ENCODE measurements around the gene NUMB. TPM values are rescaled to one million over a fixed set of nuclear protein-coding genes. Genes with fewer than 3 reads are reported as not detected.

Gene NUMB
- total and polyA plus RNA-seq, 2 of the 4 experiments (the other 2 are of a cell fraction) = 45.9 to 114 TPM

DNA sequence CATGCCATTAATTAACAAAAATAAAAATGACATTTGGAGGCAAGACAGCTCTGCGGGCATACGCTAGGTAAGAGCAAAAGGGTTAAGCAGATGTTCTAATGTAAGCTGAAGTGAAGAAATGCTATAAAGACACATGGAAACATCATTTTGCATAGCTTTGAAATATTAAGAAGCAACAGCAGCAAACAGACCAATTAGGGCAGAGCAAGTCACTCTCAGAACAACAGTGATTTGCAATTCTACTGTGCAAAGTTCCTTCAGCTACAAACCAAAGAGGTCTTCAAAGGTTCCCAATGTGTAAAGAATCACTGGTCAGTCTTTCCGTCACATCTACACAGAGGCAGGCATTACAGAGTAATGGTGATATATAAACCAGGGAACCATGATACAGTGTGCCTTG, 152.8 kb downstream of the NUMB start:
- peaks cover 4% of the 10 kb centered on the region; the same call in 1 of the 2 replicates for H3K9me1 ChIP-seq (ENCODE audit: insufficient read depth, low read length)
- no peak overlapping the region for H2BK15ac ChIP-seq (ENCODE audit: low read depth, low read length)
- no peaks in the 10 kb centered on the region for H3K27me3 ChIP-seq (ENCODE audit: control insufficient read depth, insufficient read depth, low read length)
- CTCF ChIA-PET = interaction anchor here (0.9 to 1.5 kb wide), 2 partner anchors 9 to 10 kb away, joined by 3 to 5 read pairs; no protein-coding TSS in a partner anchor
- H2AK5ac ChIP-seq (ENCODE audit: low read depth, low read length) = no peak overlapping the region
- dilution Hi-C loops (cut with HindIII; ENCODE audit: low sequenced_read_pairs, unreplicated experiment) (no loop called here), intact Hi-C loops (cut with micrococcal nuclease) (no loop called here), in situ Hi-C loops (cut with MboI; ENCODE audit: low sequenced_read_pairs) (no loop called here)
- H3K56ac ChIP-seq (ENCODE audit: extremely low read depth, insufficient read depth, low read length) = no peak overlapping the region
- no peaks in the 10 kb centered on the region for H3K9me3 ChIP-seq (ENCODE audit: control insufficient read depth, insufficient read depth, low read length)
- no peak overlapping the region; the same call in 1 of the 2 replicates for H3K23ac ChIP-seq (ENCODE audit: low read depth, low read length)
- no peak overlapping the region for H2AK9ac ChIP-seq (replicated peaks; ENCODE audit: low read depth, low read length, poor library complexity)
- H4K5ac ChIP-seq (ENCODE audit: low read depth, low read length) = no peak overlapping the region
- no peak overlapping the region for H3K4ac ChIP-seq (ENCODE audit: low read depth, low read length)
- POLR2A ChIA-PET (ENCODE audit: unreplicated experiment) = interaction anchor here (0.6 kb wide), 1 partner anchor 12 kb away, joined by 4 read pairs; no protein-coding TSS in a partner anchor
- no peak overlapping the region for H4K8ac ChIP-seq (ENCODE audit: low read depth in 2 of 2, low read length in 2 of 2)
- no peak overlapping the region for H3K9ac ChIP-seq (ENCODE audit: low read depth, low read length)
- no peak overlapping the region for H3K4me2 ChIP-seq (ENCODE audit: low read depth, low read length)
- no peak overlapping the region for H3K4me3 ChIP-seq (ENCODE audit: insufficient read depth, low read depth, low read length)
- ATAC-seq (ENCODE audit: low read depth) = no peak
- no peak overlapping the region for H2AFZ ChIP-seq (replicated peaks; ENCODE audit: low read length, poor library complexity)
- H3K4me1 ChIP-seq (ENCODE audit: control insufficient read depth, insufficient read depth, low read length) = 0 out of 2 replicates have a peak, but pooled peaks cover 1% of the 10 kb centered on the region
- H3K27ac ChIP-seq (ENCODE audit: insufficient read depth, low read length) = no peak overlapping the region
- no peak overlapping the region for H2BK120ac ChIP-seq (ENCODE audit: low read depth, low read length)
- peaks cover 4% of the 10 kb centered on the region; the same call in 1 of the 2 replicates for H4K20me1 ChIP-seq (ENCODE audit: insufficient read depth, low read length)
- H3K14ac ChIP-seq (replicated peaks; ENCODE audit: low read depth, low read length) = no peak overlapping the region
- H3K18ac ChIP-seq (ENCODE audit: low read depth, low read length) = no peak overlapping the region
- H2BK5ac ChIP-seq (ENCODE audit: low read depth, low read length, poor library complexity, severe bottlenecking) = no peak overlapping the region
- H3K36me3 ChIP-seq (ENCODE audit: control insufficient read depth, insufficient read depth, low read length) = no peaks in the 10 kb centered on the region; the same call in 1 of the 2 replicates
- TF ChIP-seq NFE2L2 (IDR thresholded peaks at IDR 0.05; ENCODE audit: low read depth, low read length) (no peak), CHD1 (IDR thresholded peaks at IDR 0.05; ENCODE audit: low read depth, low read length) (no peak), RCOR1 (IDR thresholded peaks at IDR 0.05; ENCODE audit: insufficient replicate concordance, low read length) (no peak), MAFK (IDR thresholded peaks at IDR 0.05; ENCODE audit: low read depth, low read length) (no peak), MXI1 (IDR thresholded peaks at IDR 0.05; ENCODE audit: borderline replicate concordance, low read depth, low read length) (no peak), BHLHE40 (IDR thresholded peaks at IDR 0.05; ENCODE audit: low read depth, low read length) (no peak), POLR2A (IDR thresholded peaks at IDR 0.05; ENCODE audit: low read depth, low read length) (no peak), RAD21 (IDR thresholded peaks at IDR 0.05; ENCODE audit: low read length) (no peak), RFX5 (IDR thresholded peaks at IDR 0.05; ENCODE audit: low read depth, low read length) (no peak), FOS (IDR thresholded peaks at IDR 0.05; ENCODE audit: low read depth, low read length) (no peak)
- TF ChIP-seq, protein P1, sequence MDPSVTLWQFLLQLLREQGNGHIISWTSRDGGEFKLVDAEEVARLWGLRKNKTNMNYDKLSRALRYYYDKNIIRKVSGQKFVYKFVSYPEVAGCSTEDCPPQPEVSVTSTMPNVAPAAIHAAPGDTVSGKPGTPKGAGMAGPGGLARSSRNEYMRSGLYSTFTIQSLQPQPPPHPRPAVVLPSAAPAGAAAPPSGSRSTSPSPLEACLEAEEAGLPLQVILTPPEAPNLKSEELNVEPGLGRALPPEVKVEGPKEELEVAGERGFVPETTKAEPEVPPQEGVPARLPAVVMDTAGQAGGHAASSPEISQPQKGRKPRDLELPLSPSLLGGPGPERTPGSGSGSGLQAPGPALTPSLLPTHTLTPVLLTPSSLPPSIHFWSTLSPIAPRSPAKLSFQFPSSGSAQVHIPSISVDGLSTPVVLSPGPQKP (IDR thresholded peaks at IDR 0.05; ENCODE audit: borderline replicate concordance, low read depth, low read length) = no peak
- TF ChIP-seq, protein P2, sequence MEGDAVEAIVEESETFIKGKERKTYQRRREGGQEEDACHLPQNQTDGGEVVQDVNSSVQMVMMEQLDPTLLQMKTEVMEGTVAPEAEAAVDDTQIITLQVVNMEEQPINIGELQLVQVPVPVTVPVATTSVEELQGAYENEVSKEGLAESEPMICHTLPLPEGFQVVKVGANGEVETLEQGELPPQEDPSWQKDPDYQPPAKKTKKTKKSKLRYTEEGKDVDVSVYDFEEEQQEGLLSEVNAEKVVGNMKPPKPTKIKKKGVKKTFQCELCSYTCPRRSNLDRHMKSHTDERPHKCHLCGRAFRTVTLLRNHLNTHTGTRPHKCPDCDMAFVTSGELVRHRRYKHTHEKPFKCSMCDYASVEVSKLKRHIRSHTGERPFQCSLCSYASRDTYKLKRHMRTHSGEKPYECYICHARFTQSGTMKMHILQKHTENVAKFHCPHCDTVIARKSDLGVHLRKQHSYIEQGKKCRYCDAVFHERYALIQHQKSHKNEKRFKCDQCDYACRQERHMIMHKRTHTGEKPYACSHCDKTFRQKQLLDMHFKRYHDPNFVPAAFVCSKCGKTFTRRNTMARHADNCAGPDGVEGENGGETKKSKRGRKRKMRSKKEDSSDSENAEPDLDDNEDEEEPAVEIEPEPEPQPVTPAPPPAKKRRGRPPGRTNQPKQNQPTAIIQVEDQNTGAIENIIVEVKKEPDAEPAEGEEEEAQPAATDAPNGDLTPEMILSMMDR (conservative IDR thresholded peaks at IDR 0.05; ENCODE audit: low read depth, low read length) = no peak
- TF ChIP-seq, protein P3, sequence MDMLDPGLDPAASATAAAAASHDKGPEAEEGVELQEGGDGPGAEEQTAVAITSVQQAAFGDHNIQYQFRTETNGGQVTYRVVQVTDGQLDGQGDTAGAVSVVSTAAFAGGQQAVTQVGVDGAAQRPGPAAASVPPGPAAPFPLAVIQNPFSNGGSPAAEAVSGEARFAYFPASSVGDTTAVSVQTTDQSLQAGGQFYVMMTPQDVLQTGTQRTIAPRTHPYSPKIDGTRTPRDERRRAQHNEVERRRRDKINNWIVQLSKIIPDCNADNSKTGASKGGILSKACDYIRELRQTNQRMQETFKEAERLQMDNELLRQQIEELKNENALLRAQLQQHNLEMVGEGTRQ (IDR thresholded peaks at IDR 0.05; ENCODE audit: low read depth, low read length) = no peak
- BruUV-seq (replicated peaks) = no TSS peak
- DNase-seq = no peak
- no peak overlapping the region for H2BK20ac ChIP-seq (ENCODE audit: low read depth, low read length)
- H3K79me1 ChIP-seq (ENCODE audit: low read depth in 1 of 2, low read length in 2 of 2) = peaks cover 25 to 47% of the 10 kb centered on the region in 2 experiments
- no peak overlapping the region for H4K91ac ChIP-seq (ENCODE audit: insufficient read depth, low read depth, low read length)
- no CpG with 5 or more reads among the region's 3 CpGs for WGBS, 2 experiments (ENCODE audit: extremely low coverage in 2 of 2, insufficient read length in 1 of 2)

Measured in IMR-90 (cell line).